GM23248 (cell line): ENCODE data around the gene ENTR1. TPM values are rescaled to one million over a fixed set of nuclear protein-coding genes. Genes with fewer than 3 reads are reported as not detected.

Experiments
- DNase-seq: peaks from one replicate; pipeline ENCODE4 v3.0.0-alpha.2; 2015
- H2AFZ ChIP-seq: fragments of 200-600 bp; sonication (generic); 2 replicates; pipeline ENCODE4 v1.6.1; 2016; ENCODE audit warnings: antibody characterized with exemption
- H3F3A ChIP-seq: fragments of 200-600 bp; sonication (generic); 2 replicates; pipeline ENCODE4 v1.6.1; 2016; ENCODE audit warnings: mild to moderate bottlenecking, antibody characterized with exemption, mixed run types; ENCODE audit not compliant: insufficient read depth
- H3K27ac ChIP-seq: fragments of 200-600 bp; sonication (generic); 2 replicates; pipeline ENCODE4 v1.5.1; 2016; ENCODE audit warnings: mild to moderate bottlenecking
- H3K27me3 ChIP-seq: fragments of 200-600 bp; sonication (generic); replicated peaks from 2 replicates; pipeline ENCODE4 v1.6.1; 2016; ENCODE audit warnings: mild to moderate bottlenecking; ENCODE audit not compliant: insufficient read depth
- H3K36me3 ChIP-seq: fragments of 200-600 bp; sonication (generic); 2 replicates; pipeline ENCODE4 v1.6.1; 2016; ENCODE audit warnings: low read depth, mild to moderate bottlenecking
- H3K4me1 ChIP-seq: fragments of 200-600 bp; sonication (generic); 2 replicates; pipeline ENCODE4 v1.6.1; 2016; ENCODE audit warnings: mild to moderate bottlenecking; ENCODE audit not compliant: insufficient read depth
- H3K4me2 ChIP-seq: fragments of 200-600 bp; sonication (generic); one replicate; pipeline ENCODE4 v1.6.1; 2016; ENCODE audit warnings: mild to moderate bottlenecking; ENCODE audit not compliant: unreplicated experiment
- H3K4me3 ChIP-seq: fragments of 200-600 bp; sonication (generic); 2 replicates; pipeline ENCODE4 v1.5.1; 2016; ENCODE audit warnings: mild to moderate bottlenecking
- H3K79me2 ChIP-seq: fragments of 200-600 bp; sonication (generic); 2 replicates; pipeline ENCODE4 v1.6.1; 2016; ENCODE audit warnings: mild to moderate bottlenecking; ENCODE audit not compliant: insufficient read depth
- H3K9ac ChIP-seq: fragments of 200-600 bp; sonication (generic); 2 replicates; pipeline ENCODE4 v1.6.1; 2016; ENCODE audit warnings: mild to moderate bottlenecking
- H3K9me2 ChIP-seq: fragments of 200-600 bp; sonication (generic); 2 replicates; pipeline ENCODE4 v1.6.1; 2016; ENCODE audit warnings: mixed run types, mild to moderate bottlenecking, moderate library complexity; ENCODE audit not compliant: insufficient read depth
- H3K9me3 ChIP-seq: fragments of 200-600 bp; sonication (generic); one replicate; pipeline ENCODE4 v1.6.1; 2017; ENCODE audit warnings: low read depth
- H4K20me1 ChIP-seq: fragments of 200-600 bp; sonication (generic); 2 replicates; pipeline ENCODE4 v1.6.0; 2016; ENCODE audit not compliant: insufficient read depth
- EZH2 ChIP-seq: fragments of 200-600 bp; sonication (generic); IDR thresholded peaks from 2 replicates; pipeline ENCODE4 v1.6.1; 2018; ENCODE audit warnings: antibody characterized with exemption, mild to moderate bottlenecking; ENCODE audit not compliant: insufficient read depth, poor library complexity, severe bottlenecking
- EZH2phosphoT487 ChIP-seq: fragments of 200-600 bp; sonication (generic); IDR thresholded peaks from 2 replicates; pipeline ENCODE4 v1.6.1; 2018; ENCODE audit warnings: antibody characterized with exemption, moderate library complexity, mild to moderate bottlenecking, low read depth; ENCODE audit not compliant: insufficient read depth
- WGBS, 2 experiments: methylation state at CpG; one replicate each; pipeline ENCODE4 v1.1.6; 2015 to 2017; ENCODE audit warnings: low lambda C conversion rate in 2 of 2, low coverage in 1 of 2; ENCODE audit errors: missing lambda C conversion rate in 2 of 2; 5-methylcytosine and 5-hydroxymethylcytosine counted together
- in situ Hi-C: fragments of 300-500 bp; cut with MboI; formaldehyde crosslinking; loops from 2 replicates; pipeline ENCODE4 v1.15.0; 2020
- polyA plus RNA-seq: library from polyadenylated mRNA; unstranded; fragments of >200 nt; fragmentation: Nextera tagmentation; extraction: Ambion mirVana; gene quantifications from 2 replicates; pipeline ENCODE4 v1.2.1, GENCODE V29; 2016
- total RNA-seq: library from RNA; depleted of rRNA; stranded (reverse); fragments of >200 nt; shearing (Covaris generic); gene quantifications from 2 replicates; pipeline ENCODE4 v1.2.3, GENCODE V29; 2014

Gene ENTR1
- total and polyA plus RNA-seq, 2 experiments from 2014 or later = 11.2 to 36.4 TPM

DNA sequence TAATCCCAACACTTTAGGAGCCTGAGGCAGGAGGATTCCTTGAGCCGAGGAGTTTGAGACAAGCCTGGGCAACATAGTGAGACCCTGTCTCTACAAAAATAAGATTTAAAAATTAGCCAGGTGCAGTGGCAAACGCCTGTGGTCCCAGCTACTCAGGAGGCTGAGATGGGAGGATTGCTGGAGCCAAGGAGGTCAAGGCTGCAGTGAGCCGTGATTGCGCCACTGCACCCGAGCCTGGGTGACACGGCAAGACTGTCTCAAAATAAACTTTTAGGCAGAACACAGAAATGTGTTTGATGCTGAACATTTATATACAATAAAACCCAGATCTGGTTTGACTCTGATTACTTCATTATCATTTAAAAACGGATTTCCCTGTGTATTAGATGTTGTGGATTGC is 4.9 kb downstream of the ENTR1 start:
- H3K4me1 ChIP-seq = peaks cover 5% of the 10 kb centered on the region; the same call in 1 of the 2 replicates
- no peaks in the 10 kb centered on the region for H3K9me2 ChIP-seq
- peaks cover 18% of the 10 kb centered on the region for H3K79me2 ChIP-seq
- H2AFZ ChIP-seq = no peak overlapping the region
- no peaks in the 10 kb centered on the region for H4K20me1 ChIP-seq
- no peak for TF ChIP-seq EZH2
- TF ChIP-seq EZH2phosphoT487 = no peak
- H3K27me3 ChIP-seq = no peaks in the 10 kb centered on the region
- DNase-seq = no peak
- no peak overlapping the region for H3K4me2 ChIP-seq
- in situ Hi-C loops = no loop called here
- WGBS, 2 experiments = 92 to 96% methylated on average over 7 of the region's 7 CpGs
- H3K9ac ChIP-seq = no peak overlapping the region
- H3F3A ChIP-seq = peaks cover 10% of the 10 kb centered on the region; the same call in 1 of the 2 replicates
- no peaks in the 10 kb centered on the region for H3K9me3 ChIP-seq
- H3K27ac ChIP-seq = no peak overlapping the region
- no peak overlapping the region for H3K4me3 ChIP-seq
- H3K36me3 ChIP-seq = peaks cover 4% of the 10 kb centered on the region; the same call in 1 of the 2 replicates

- no peak overlapping the region for H3K4me2 ChIP-seq
- H3K9me2 ChIP-seq = no peaks in the 10 kb centered on the region
- no peak overlapping the region for H3K4me3 ChIP-seq
- no peaks in the 10 kb centered on the region for H3K27me3 ChIP-seq
- peaks cover 5% of the 10 kb centered on the region; the same call in 1 of the 2 replicates for H3K4me1 ChIP-seq
- H3K27ac ChIP-seq = no peak overlapping the region
- H3K9me3 ChIP-seq = no peaks in the 10 kb centered on the region
- no peaks in the 10 kb centered on the region for H4K20me1 ChIP-seq
- H2AFZ ChIP-seq = no peak overlapping the region
- no peak for DNase-seq
- 88 to 90% methylated on average over 12 to 13 of the region's 14 CpGs for whole genome bisulfite sequencing, 2 experiments
- H3F3A ChIP-seq = peaks cover 10% of the 10 kb centered on the region; the same call in 1 of the 2 replicates
- in situ Hi-C loops = no loop called here
- peaks cover 4% of the 10 kb centered on the region; the same call in 1 of the 2 replicates for H3K36me3 ChIP-seq
- H3K79me2 ChIP-seq = peaks cover 16% of the 10 kb centered on the region
- TF ChIP-seq EZH2 (no peak), EZH2phosphoT487 (no peak)
- H3K9ac ChIP-seq = no peak overlapping the region
Measured at GRCh38 chr9:136404801-136405136, 5.6 kb downstream of the ENTR1 start.

DNA sequence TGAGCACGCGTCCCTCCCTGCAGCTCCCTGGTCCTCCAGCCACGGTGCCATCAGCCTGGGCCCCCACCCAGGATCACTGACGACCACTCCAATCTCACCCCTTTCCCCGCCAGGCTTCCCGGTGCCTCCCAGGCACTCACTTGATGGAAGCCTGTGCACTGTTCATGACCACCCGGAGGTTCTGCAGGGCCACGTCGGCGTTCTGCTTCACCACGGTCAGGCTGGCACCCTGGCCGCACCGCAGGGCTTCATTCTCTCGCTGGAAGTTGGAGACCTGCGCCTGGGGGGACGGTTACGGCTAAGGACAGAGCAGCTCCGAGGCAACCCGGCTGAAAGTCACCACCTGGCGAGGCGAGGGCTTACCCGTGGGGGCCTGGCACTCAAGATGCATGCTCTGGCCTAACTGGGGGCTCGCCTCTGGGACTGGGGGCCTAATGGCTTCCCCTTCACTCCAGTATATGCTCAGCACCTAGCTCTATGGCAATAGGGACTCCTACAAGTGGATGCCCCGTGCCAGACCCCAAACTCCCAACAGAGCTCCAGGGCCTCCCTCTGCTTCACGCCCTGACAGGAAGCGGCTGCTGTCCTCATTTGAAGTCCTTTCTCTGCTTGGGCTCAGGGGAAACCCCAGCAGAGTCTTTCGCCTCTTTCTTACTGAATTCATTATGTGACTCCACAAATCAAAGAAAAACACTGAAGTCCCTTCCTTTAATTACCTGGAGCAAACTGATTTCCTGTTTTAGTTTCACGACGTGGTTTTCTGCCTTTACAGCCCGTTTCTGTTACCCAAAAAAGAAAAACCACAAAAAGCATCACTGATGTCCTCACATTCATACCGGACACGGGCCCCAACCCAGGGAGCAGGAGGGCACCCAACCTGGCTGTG is 6.3 kb downstream of the ENTR1 start:
- WGBS, 2 experiments = 90% methylated on average over 30 to 32 of the region's 32 CpGs
- Histone ChIP-seq H3K27ac (no peak overlapping the region), H2AFZ (no peak overlapping the region), H3K9me2 (no peaks in the 10 kb centered on the region), H3K4me3 (no peak overlapping the region), H3K36me3 (peaks cover 4% of the 10 kb centered on the region; the same call in 1 of the 2 replicates), H3K4me1 (peaks cover 1% of the 10 kb centered on the region; the same call in 1 of the 2 replicates), H4K20me1 (no peaks in the 10 kb centered on the region), H3K79me2 (peaks cover 16% of the 10 kb centered on the region), H3K9ac (no peak overlapping the region), H3K4me2 (no peak overlapping the region), H3K27me3 (no peaks in the 10 kb centered on the region), H3F3A (peaks cover 10% of the 10 kb centered on the region; the same call in 1 of the 2 replicates), H3K9me3 (no peaks in the 10 kb centered on the region)
- TF ChIP-seq EZH2phosphoT487 = no peak
- TF ChIP-seq EZH2 = no peak
- no peak for DNase-seq
- in situ Hi-C loops = no loop called here

DNA sequence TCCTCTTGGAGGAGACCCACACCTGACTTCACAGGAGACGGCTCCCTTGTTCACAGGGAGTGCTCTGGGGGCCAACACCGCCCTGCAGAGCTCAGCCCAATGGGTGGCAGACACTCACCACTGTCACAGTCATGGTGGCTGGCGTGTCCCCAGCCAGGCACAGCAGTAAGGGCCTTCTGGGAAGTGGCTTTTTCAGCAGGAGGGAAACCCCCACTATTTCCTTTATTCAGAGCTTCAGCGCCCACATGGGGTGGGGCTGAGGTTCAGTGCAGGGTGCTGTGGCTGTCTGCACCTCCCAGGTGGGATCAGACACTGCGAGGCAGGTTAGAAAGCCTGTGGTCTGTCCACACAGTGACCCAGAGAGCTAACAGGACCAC is 6.9 kb downstream of the ENTR1 start:
- no peak overlapping the region for H3K27ac ChIP-seq
- H2AFZ ChIP-seq = no peak overlapping the region
- in situ Hi-C loops = no loop called here
- no peak for DNase-seq
- H3K4me2 ChIP-seq = no peak overlapping the region
- no peak overlapping the region for H3K9ac ChIP-seq
- peaks cover 4% of the 10 kb centered on the region; the same call in 1 of the 2 replicates for H3K36me3 ChIP-seq
- no peaks in the 10 kb centered on the region for H4K20me1 ChIP-seq
- H3K4me3 ChIP-seq = no peak overlapping the region
- TF ChIP-seq EZH2phosphoT487 (no peak), EZH2 (no peak)
- peaks cover 5% of the 10 kb centered on the region for H3K4me1 ChIP-seq
- no peaks in the 10 kb centered on the region for H3K27me3 ChIP-seq
- WGBS, 2 experiments = 89 to 94% methylated on average over 3 to 4 of the region's 5 CpGs
- no peaks in the 10 kb centered on the region for H3K9me2 ChIP-seq
- peaks cover 10% of the 10 kb centered on the region; the same call in 1 of the 2 replicates for H3F3A ChIP-seq
- H3K79me2 ChIP-seq = peaks cover 16% of the 10 kb centered on the region
- no peaks in the 10 kb centered on the region for H3K9me3 ChIP-seq
